GM19468 (cell line): ENCODE data around the gene WDR75.
"Not testable (repeated sequence)": the region's sequence is repeated elsewhere in the genome, so short reads cannot be mapped to it uniquely, and the experiment has no call there.

ENCODE experiments used
- ATAC-seq: cut with Tn5 transposase; IDR thresholded peaks from one replicate; pipeline ENCODE4 v1.9.1; 2021; ENCODE audit warnings: mild to moderate bottlenecking, moderate library complexity, moderate number of reproducible peaks; ENCODE audit not compliant: unreplicated experiment; ENCODE audit errors: extremely low read depth

WDR75 gene

GRCh38 chr2:189439342-189439741, 1.9 kb upstream of the WDR75 start:
- no peak for ATAC-seq

GRCh38 chr2:189440644-189440946, 679 bp upstream of the WDR75 start:
- peak; percentile 6 for ATAC-seq

GRCh38 chr2:189441709-189442074, 418 bp downstream of the WDR75 start:
- no peak for ATAC-seq

- no peak for ATAC-seq
These were observed 1.2 kb downstream of the WDR75 start for GRCh38 chr2:189442468-189442867.

GRCh38 chr2:189444322-189444721, 3.0 kb downstream of the WDR75 start:
- ATAC-seq: no peak

GRCh38 chr2:189446780-189447179, 5.5 kb downstream of the WDR75 start:
- ATAC-seq: no peak

- no peak for ATAC-seq
These were observed 12.7 kb downstream of the WDR75 start for GRCh38 chr2:189454009-189454408.

GRCh38 chr2:189465076-189465475, 23.8 kb downstream of the WDR75 start:
- peak; percentile 42 for ATAC-seq

- no peak for ATAC-seq
These were observed 24.2 kb downstream of the WDR75 start for GRCh38 chr2:189465478-189465877.

GRCh38 chr2:189466046-189466445, 24.8 kb downstream of the WDR75 start:
- ATAC-seq: no peak

GRCh38 chr2:189466656-189467055, 25.4 kb downstream of the WDR75 start:
- ATAC-seq: no peak

- no peak for ATAC-seq
These were observed 25.9 kb downstream of the WDR75 start for GRCh38 chr2:189467160-189467559.

- ATAC-seq: no peak
These were observed 26.3 kb downstream of the WDR75 start for GRCh38 chr2:189467593-189467992.

- no peak for ATAC-seq
These were observed 33.3 kb downstream of the WDR75 start for GRCh38 chr2:189474526-189474925.

GRCh38 chr2:189477756-189478155, 36.5 kb downstream of the WDR75 start:
- no peak for ATAC-seq

- ATAC-seq: not testable (repeated sequence)
These were observed 37.0 kb downstream of the WDR75 start for GRCh38 chr2:189478289-189478688.

GRCh38 chr2:189481071-189481470, 39.8 kb downstream of the WDR75 start:
- no peak for ATAC-seq

GRCh38 chr2:189483571-189483970, 42.3 kb downstream of the WDR75 start:
- no peak for ATAC-seq

GRCh38 chr2:189483980-189484740, 42.9 kb downstream of the WDR75 start:
- ATAC-seq: no peak

- ATAC-seq: no peak
These were observed 43.9 kb downstream of the WDR75 start for GRCh38 chr2:189485146-189485545.

GRCh38 chr2:189486237-189486770, 45.0 kb downstream of the WDR75 start:
- ATAC-seq: no peak

- ATAC-seq: no peak
These were observed 46.2 kb downstream of the WDR75 start for GRCh38 chr2:189487283-189488007.
